GM12878 (cell line): Measurements from ENCODE around the gene S100A10. TPM values are rescaled to one million over a fixed set of nuclear protein-coding genes. Genes with fewer than 3 reads are reported as not detected.
A peak's percentile ranks its signal among the peaks of the same experiment; 100 is the strongest.

ENCODE experiments used
- ATAC-seq: fragments of 200-7000 bp; cut with Tn5 transposase; 3 replicates; pipeline ENCODE4 v1.9.1; 2020; ENCODE audit warnings: mild to moderate bottlenecking, moderate library complexity
- BruUV-seq: library from RNA; stranded (reverse); fragments of 400-500 nt; replicated peaks from 2 replicates; lab custom pipeline; 2021; lab: Mats Ljungman, UMichigan
- CTCF ChIA-PET: fragments of 300-600 bp; sonication (Branson Sonifier 250); formaldehyde crosslinking; extraction: SDS; loops from one replicate; lab custom pipeline; 2021; ENCODE audit warnings: inconsistent platforms; lab: Yijun Ruan, JAX
- POLR2A ChIA-PET: fragments of 350-600 bp; formaldehyde crosslinking; extraction: SDS; loops from one replicate; lab custom pipeline; 2021; ENCODE audit warnings: inconsistent platforms; lab: Charles Lee
- RAD21 ChIA-PET: fragments of 300-600 bp; sonication (Branson Sonifier 250); formaldehyde crosslinking; loops from one replicate; lab custom pipeline; 2023; ENCODE audit warnings: antibody characterized with exemption; ENCODE audit not compliant: unreplicated experiment; lab: Charles Lee
- SMC1A ChIA-PET: fragments of 300-600 bp; sonication (Branson Sonifier 250); formaldehyde crosslinking; loops from one replicate; lab custom pipeline; 2023; ENCODE audit not compliant: unreplicated experiment, uncharacterized antibody; lab: Charles Lee
- DNase-seq: peaks from one replicate; pipeline ENCODE4 v3.0.0-alpha.2; 2011; ENCODE audit warnings: low read depth, low spot score
- FAIRE-seq: peaks from 3 replicates; lab custom pipeline; 2011; peaks lifted over from hg19 to GRCh38; lab: Jason Lieb, UNC
- H2AFZ ChIP-seq: 2 replicates; pipeline ENCODE4 v1.6.0; 2011; ENCODE audit warnings: low read depth, low read length, control low read depth; ENCODE audit not compliant: control insufficient read depth
- H3K27ac ChIP-seq: 2 replicates; pipeline ENCODE4 v1.5.1; 2011; ENCODE audit warnings: control low read depth; ENCODE audit not compliant: control insufficient read depth, insufficient read depth
- H3K27me3 ChIP-seq, 2 experiments: replicated peaks in 1 of 2; 2 replicates each; pipeline versions ENCODE4 v1.6.0 to v1.6.1; 2011; ENCODE audit warnings: low read length in 1 of 2; ENCODE audit not compliant: control insufficient read depth in 2 of 2, insufficient read depth in 2 of 2
- H3K36me3 ChIP-seq, 2 experiments: 2 replicates each; pipeline ENCODE4 v1.5.1; 2011; ENCODE audit warnings: low read length in 1 of 2; ENCODE audit not compliant: control insufficient read depth in 2 of 2, insufficient read depth in 2 of 2
- H3K4me1 ChIP-seq: 2 replicates; pipeline ENCODE4 v1.6.1; 2011; ENCODE audit warnings: mild to moderate bottlenecking, low read length, moderate library complexity, mixed read lengths; ENCODE audit not compliant: control insufficient read depth, insufficient read depth
- H3K4me2 ChIP-seq: 2 replicates; pipeline ENCODE4 v1.6.0; 2011; ENCODE audit warnings: control low read depth; ENCODE audit not compliant: control insufficient read depth, insufficient read depth
- H3K4me3 ChIP-seq: fragments of 200-600 bp; sonication (generic); 2 replicates; pipeline ENCODE4 v1.5.1; 2016
- H3K79me2 ChIP-seq: 2 replicates; pipeline ENCODE4 v1.6.0; 2011; ENCODE audit warnings: low read length; ENCODE audit not compliant: control insufficient read depth, insufficient read depth
- H3K9ac ChIP-seq: 2 replicates; pipeline ENCODE4 v1.8.0; 2011; ENCODE audit warnings: low read length, control low read depth, mixed read lengths; ENCODE audit not compliant: control insufficient read depth, insufficient read depth
- H3K9me3 ChIP-seq: replicated peaks from 3 replicates; pipeline ENCODE4 v1.5.1; 2011; ENCODE audit warnings: mild to moderate bottlenecking, low read length; ENCODE audit not compliant: control insufficient read depth, insufficient read depth
- H4K20me1 ChIP-seq: 2 replicates; pipeline ENCODE4 v1.6.0; 2011; ENCODE audit not compliant: control insufficient read depth, insufficient read depth
- BCL11A ChIP-seq: IDR thresholded peaks from 2 replicates; pipeline ENCODE4 v1.6.1; 2011; ENCODE audit warnings: low read depth, low read length
- CTCF ChIP-seq, 3 experiments: IDR thresholded peaks in 2 of 3; conservative IDR thresholded peaks in 1 of 3; 2 replicates each; pipeline ENCODE4 v1.5.1; 2011; ENCODE audit warnings: low read depth in 3 of 3, low read length in 3 of 3, mild to moderate bottlenecking in 3 of 3, control low read depth in 2 of 3, moderate library complexity in 2 of 3, inconsistent platforms in 1 of 3, mixed read lengths in 1 of 3; ENCODE audit not compliant: control insufficient read depth in 2 of 3, insufficient read depth in 1 of 3; ENCODE audit errors: extremely low read depth in 1 of 3
- GATAD2B ChIP-seq: fragments of 450-650 bp; conservative IDR thresholded peaks from 2 replicates; pipeline ENCODE4 v1.6.1; 2017; ENCODE audit warnings: low read depth, mild to moderate bottlenecking, moderate library complexity
- PKNOX1 ChIP-seq: fragments of 450-650 bp; IDR thresholded peaks from 2 replicates; pipeline ENCODE4 v1.6.1; 2016; ENCODE audit warnings: mild to moderate bottlenecking
- RAD21 ChIP-seq: IDR thresholded peaks from 2 replicates; pipeline ENCODE4 v1.6.1; 2011; ENCODE audit warnings: mild to moderate bottlenecking, low read depth, low read length, moderate library complexity; ENCODE audit not compliant: insufficient read depth
- SMC3 ChIP-seq: IDR thresholded peaks from 2 replicates; pipeline ENCODE4 v1.6.1; 2011; ENCODE audit warnings: low read length, improper control_type of control experiment, borderline replicate concordance
- WGBS: methylation state at CpG from one replicate; pipeline ENCODE4 v1.1.6; 2016; ENCODE audit warnings: low lambda C conversion rate; ENCODE audit not compliant: insufficient replicate concordance, insufficient coverage; ENCODE audit errors: missing lambda C conversion rate; 5-methylcytosine and 5-hydroxymethylcytosine counted together
- in situ Hi-C: fragments of 300-500 bp; cut with MboI; formaldehyde crosslinking; loops from 9 replicates; pipeline ENCODE4 v1.14.3; 2018; ENCODE audit warnings: mixed read lengths
- intact Hi-C: fragments of 100-400 bp; cut with micrococcal nuclease; formaldehyde crosslinking; loops from one replicate; pipeline ENCODE4 v1.14.2; 2022; ENCODE audit not compliant: unreplicated experiment
- polyA plus RNA-seq, 11 experiments: library from polyadenylated mRNA; depleted of rRNA in 4 of 11; unstranded in 6 of 11; stranded (reverse) in 5 of 11; fragments of >200 nt; fragmentation: Nextera tagmentation in 4 of 11; fragmentation: Illumina TruSeq in 1 of 11; extraction: Ambion mirVana in 4 of 11; extraction: Trizol in 1 of 11; gene quantifications; 1 replicate in 1 of 11; 2 replicates in 10 of 11; pipeline versions ENCODE4 v1.2.1 to v1.2.3, GENCODE V29; 2011 to 2016; ENCODE audit warnings: inconsistent platforms in 2 of 11, missing spikeins in 2 of 11, low read depth in 1 of 11
- total RNA-seq, 4 experiments: library from RNA; depleted of rRNA in 3 of 4; stranded (reverse); fragments of >200 nt in 3 of 4; fragmentation: Illumina TruSeq in 1 of 4; extraction: Trizol in 1 of 4; gene quantifications; 2 replicates each; pipeline versions ENCODE4 v1.2.1 to v1.2.3, GENCODE V29; 2013 to 2021

Gene S100A10
- total and polyA plus RNA-seq, 10 of the 15 experiments (the other 5 are each of a cell fraction or from before 2014, with no cell fraction given): 0.18 to 2.8 (median 0.61) TPM; not detected in 2

- CTCF ChIA-PET: interaction anchor here (0.7 to 4.2 kb wide), 17 partner anchors 12 to 424 kb away, joined by 3 to 40 read pairs (median 4); partner anchors contain the start of gene THEM4
- ATAC-seq: peak; percentile 72
- Histone ChIP-seq H3K27ac (peak overlapping the region; percentile 46; the same call in 1 of the 2 replicates), H3K4me1 (peaks cover 16% of the 10 kb centered on the region), H3K9ac (peak overlapping the region; percentile 7), H3K9me3 (no peaks in the 10 kb centered on the region), H3K4me3 (no peak overlapping the region), H2AFZ (peak overlapping the region; percentile 87), H3K4me2 (peak overlapping the region; percentile 77), H4K20me1 (no peaks in the 10 kb centered on the region), H3K79me2 (no peaks in the 10 kb centered on the region)
- RAD21 ChIA-PET: no interaction called here
- in situ Hi-C loops (no loop called here), intact Hi-C loops (no loop called here)
- peak; percentile 57 for DNase-seq
- POLR2A ChIA-PET: no interaction called here
- peak; percentile 18 for FAIRE-seq
- TF ChIP-seq BCL11A (no peak), RAD21 (peak; percentile 23; the same call in 1 of the 2 replicates), CTCF (IDR thresholded peaks at IDR 0.05 in 2 of 3, conservative IDR thresholded peaks at IDR 0.05 in 1 of 3; ENCODE audit: control insufficient read depth in 2 of 3, extremely low read depth in 1 of 3, insufficient read depth in 1 of 3, low read depth in 3 of 3, low read length in 3 of 3) (peak; percentile 43 to 67 (median 64)), GATAD2B (no peak), PKNOX1 (peak; percentile 13; the same call in 1 of the 2 replicates), SMC3 (peak; percentile 20; the same call in 1 of the 2 replicates)
- TF ChIP-seq, all 136 proteins: peak for 4
- Histone ChIP-seq H3K27me3 (no peaks in the 10 kb centered on the region), H3K36me3 (no peaks in the 10 kb centered on the region)
- BruUV-seq: no TSS peak
- SMC1A ChIA-PET: interaction anchor here (0.8 to 1.7 kb wide), 6 partner anchors 14 to 425 kb away, joined by 3 to 4 read pairs (median 4); partner anchors contain the start of gene THEM4
- under 1% methylated on average over 8 of the region's 8 CpGs for WGBS
These were observed 41.2 kb upstream of the S100A10 start for GRCh38 chr1:152034654-152035538.
